ENCODE measurements around the gene ACOT13.

DNA sequence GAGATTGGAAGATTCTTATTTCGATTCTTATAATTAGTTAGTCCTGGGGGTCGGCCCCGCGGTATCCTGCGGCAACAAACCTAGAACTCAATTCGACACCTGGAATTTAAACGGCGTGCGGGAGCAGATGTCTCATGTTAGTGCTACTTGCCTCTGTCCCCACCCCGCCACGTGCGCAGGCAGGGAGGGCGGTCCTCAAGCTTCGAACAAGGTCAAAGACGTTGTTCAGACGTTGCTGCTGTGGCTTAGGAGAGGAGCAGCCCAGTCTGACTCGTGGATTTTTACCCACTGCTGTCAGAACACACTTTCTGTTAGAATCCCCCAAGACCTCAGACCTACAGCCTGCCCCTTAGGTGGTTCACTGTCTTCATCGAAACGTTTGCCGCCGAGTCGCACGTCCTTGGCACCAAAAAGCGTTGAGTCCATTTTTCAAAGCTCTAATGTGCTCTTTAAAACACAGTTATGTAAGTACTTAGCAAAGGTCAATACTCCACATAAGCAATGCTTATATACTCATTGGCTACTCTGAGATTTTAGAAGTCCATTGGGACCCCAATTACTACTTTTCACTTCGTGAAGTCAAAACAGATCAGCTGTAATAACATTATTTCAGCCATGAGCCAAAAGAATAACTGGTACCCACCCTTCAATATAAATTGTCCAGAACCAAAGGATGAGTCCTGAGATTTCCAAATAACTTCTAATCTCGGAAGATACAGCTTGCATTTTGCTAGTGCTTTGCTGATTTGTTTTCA is 54.8 kb downstream of the ACOT13 start:
- TF ChIP-seq, protein P1, sequence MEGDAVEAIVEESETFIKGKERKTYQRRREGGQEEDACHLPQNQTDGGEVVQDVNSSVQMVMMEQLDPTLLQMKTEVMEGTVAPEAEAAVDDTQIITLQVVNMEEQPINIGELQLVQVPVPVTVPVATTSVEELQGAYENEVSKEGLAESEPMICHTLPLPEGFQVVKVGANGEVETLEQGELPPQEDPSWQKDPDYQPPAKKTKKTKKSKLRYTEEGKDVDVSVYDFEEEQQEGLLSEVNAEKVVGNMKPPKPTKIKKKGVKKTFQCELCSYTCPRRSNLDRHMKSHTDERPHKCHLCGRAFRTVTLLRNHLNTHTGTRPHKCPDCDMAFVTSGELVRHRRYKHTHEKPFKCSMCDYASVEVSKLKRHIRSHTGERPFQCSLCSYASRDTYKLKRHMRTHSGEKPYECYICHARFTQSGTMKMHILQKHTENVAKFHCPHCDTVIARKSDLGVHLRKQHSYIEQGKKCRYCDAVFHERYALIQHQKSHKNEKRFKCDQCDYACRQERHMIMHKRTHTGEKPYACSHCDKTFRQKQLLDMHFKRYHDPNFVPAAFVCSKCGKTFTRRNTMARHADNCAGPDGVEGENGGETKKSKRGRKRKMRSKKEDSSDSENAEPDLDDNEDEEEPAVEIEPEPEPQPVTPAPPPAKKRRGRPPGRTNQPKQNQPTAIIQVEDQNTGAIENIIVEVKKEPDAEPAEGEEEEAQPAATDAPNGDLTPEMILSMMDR (conservative IDR thresholded peaks at IDR 0.05), result no peak
- TF ChIP-seq EZH2 (IDR thresholded peaks at IDR 0.05; ENCODE audit: low read depth), result no peak
